ENCODE data around the gene CCDC33.

Gene CCDC33

DNA sequence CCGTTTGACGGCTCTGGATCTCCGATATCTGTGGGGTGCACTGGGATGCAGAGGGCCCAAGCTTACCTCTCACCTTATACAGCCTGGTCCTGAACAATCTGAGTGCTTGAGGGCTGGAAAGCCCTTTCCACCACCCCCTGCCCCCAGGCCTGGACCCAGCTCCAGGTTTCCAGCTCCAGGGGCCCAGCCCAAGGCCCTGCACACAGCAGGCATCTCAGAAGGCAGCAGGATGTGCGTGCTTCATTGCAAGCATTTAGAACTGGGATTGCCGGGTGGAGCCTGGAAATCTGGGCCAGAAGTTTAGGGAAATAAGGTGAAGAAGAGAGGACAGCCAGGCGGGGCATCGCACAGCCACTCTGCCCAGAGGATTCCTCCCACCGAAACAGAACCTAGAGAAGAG, 25.6 kb downstream of the CCDC33 start:
- no peak overlapping the region for H3K4me3 ChIP-seq
- H3K4me1 ChIP-seq = no peaks in the 10 kb centered on the region
- TF ChIP-seq, protein P1, sequence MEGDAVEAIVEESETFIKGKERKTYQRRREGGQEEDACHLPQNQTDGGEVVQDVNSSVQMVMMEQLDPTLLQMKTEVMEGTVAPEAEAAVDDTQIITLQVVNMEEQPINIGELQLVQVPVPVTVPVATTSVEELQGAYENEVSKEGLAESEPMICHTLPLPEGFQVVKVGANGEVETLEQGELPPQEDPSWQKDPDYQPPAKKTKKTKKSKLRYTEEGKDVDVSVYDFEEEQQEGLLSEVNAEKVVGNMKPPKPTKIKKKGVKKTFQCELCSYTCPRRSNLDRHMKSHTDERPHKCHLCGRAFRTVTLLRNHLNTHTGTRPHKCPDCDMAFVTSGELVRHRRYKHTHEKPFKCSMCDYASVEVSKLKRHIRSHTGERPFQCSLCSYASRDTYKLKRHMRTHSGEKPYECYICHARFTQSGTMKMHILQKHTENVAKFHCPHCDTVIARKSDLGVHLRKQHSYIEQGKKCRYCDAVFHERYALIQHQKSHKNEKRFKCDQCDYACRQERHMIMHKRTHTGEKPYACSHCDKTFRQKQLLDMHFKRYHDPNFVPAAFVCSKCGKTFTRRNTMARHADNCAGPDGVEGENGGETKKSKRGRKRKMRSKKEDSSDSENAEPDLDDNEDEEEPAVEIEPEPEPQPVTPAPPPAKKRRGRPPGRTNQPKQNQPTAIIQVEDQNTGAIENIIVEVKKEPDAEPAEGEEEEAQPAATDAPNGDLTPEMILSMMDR (IDR thresholded peaks at IDR 0.05) = no peak
- H3K9me3 ChIP-seq = no peaks in the 10 kb centered on the region
- no peak overlapping the region for H3K27ac ChIP-seq
- H3K27me3 ChIP-seq = peaks cover 0 to 81% of the 10 kb centered on the region in 2 donors
- intact Hi-C loops (cut with DNase I; ENCODE audit: low total_unique reads) = no loop called here
- DNase-seq = no peak
- no peaks in the 10 kb centered on the region for H3K36me3 ChIP-seq

DNA sequence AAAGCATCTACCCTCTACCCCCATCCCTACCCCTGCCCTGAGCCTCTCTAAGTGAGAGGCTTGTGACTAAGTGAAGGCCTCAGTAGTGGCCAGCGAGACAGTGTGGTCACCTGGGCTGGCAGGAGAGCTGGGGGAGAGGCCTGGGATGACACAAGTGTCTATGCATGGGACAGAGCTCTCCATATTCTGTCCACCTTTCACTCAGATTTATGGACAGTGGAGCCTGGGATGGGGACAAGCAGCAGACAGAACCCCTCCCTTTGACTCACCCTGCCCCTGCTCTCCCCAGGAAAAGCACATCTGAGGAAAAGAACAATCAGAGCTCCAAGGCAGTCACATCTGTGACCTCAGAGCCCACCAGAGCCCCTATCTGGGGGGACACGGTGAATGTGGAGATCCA, 26.0 kb downstream of the CCDC33 start:
- no peak overlapping the region for H3K4me3 ChIP-seq
- no peak overlapping the region for H3K27ac ChIP-seq
- intact Hi-C loops (cut with DNase I; ENCODE audit: low total_unique reads) = no loop called here
- DNase-seq = no peak
- peaks cover 0 to 81% of the 10 kb centered on the region in 2 donors for H3K27me3 ChIP-seq
- H3K4me1 ChIP-seq = no peaks in the 10 kb centered on the region
- H3K9me3 ChIP-seq = no peaks in the 10 kb centered on the region
- H3K36me3 ChIP-seq = no peaks in the 10 kb centered on the region
- TF ChIP-seq, protein P1 (IDR thresholded peaks at IDR 0.05) = no peak

DNA sequence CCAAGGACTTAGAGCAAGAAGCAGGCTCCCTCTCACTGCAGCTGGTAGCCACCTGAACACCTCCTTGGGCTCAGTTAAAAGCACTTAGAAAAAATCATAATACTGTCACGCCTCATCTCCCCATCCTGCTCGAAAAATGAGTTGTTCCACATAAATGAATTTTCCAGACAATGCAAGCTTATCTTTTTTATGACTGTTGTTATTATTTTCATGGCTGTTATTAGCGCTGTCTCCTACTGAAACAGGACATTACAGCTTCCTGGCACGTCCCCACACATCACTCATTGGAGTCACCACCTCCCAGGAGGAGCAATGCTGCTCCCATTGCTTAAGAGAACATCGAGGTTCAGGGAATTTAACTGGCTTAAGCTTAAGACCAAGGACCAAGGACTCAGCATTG, 26.5 kb downstream of the CCDC33 start:
- intact Hi-C loops (cut with DNase I; ENCODE audit: low total_unique reads) = no loop called here
- DNase-seq = no peak
- H3K9me3 ChIP-seq = no peaks in the 10 kb centered on the region
- H3K27ac ChIP-seq = no peak overlapping the region
- no peaks in the 10 kb centered on the region for H3K36me3 ChIP-seq
- TF ChIP-seq, protein P1 (IDR thresholded peaks at IDR 0.05) = no peak
- H3K27me3 ChIP-seq = peaks cover 0 to 82% of the 10 kb centered on the region in 2 donors
- no peak overlapping the region for H3K4me3 ChIP-seq
- no peaks in the 10 kb centered on the region for H3K4me1 ChIP-seq

DNA sequence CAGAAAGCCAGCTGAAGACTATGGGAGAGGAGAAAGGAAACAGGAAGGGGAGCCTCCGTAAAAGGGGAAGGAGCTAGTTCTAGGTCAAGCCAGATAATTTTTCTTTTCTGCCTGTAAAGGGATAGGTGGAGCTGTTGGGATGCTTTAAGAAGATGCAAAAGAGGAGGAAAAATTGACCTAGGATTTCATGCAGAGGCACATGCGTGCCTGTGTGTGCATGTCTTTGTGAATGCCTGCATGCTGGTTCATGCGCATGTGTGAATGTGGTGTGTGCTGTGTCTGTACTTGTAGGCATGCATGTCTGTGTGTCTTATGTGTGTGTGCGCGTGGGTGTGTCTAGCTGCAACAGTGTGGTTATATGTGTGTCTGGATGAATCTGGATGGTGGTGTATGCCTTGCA, 27.3 kb downstream of the CCDC33 start:
- no peak for DNase-seq
- no peak overlapping the region for H3K27ac ChIP-seq
- TF ChIP-seq, protein P1 (IDR thresholded peaks at IDR 0.05) = no peak
- H3K4me1 ChIP-seq = no peaks in the 10 kb centered on the region
- intact Hi-C loops (cut with DNase I; ENCODE audit: low total_unique reads) = no loop called here
- peaks cover 0 to 83% of the 10 kb centered on the region in 2 donors for H3K27me3 ChIP-seq
- no peaks in the 10 kb centered on the region for H3K9me3 ChIP-seq
- H3K4me3 ChIP-seq = no peak overlapping the region
- H3K36me3 ChIP-seq = no peaks in the 10 kb centered on the region

DNA sequence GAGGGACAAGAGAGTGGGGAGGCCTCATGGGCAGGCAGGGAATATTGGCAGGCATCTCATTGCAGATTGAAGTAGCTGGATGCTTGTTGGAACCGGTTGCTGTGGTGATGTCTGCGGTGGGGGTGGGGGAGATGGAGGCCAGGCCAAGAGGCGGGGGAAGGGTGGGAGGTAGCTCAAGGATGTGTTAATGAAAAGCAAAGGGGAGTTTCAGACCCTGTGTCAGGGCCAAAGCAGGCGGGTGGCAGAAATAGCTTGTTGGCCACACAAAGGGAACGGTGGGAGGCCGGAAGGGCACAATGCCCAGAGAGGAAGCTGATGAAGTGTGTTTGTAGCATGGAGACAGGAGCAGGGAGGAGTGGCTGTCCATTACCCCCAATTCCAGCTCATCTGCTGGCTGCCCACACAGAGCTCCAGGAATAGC, 28.0 kb downstream of the CCDC33 start:
- Histone ChIP-seq H3K36me3 (no peaks in the 10 kb centered on the region), H3K27ac (no peak overlapping the region), H3K27me3 (peaks cover 0 to 84% of the 10 kb centered on the region in 2 donors), H3K9me3 (no peaks in the 10 kb centered on the region), H3K4me3 (no peak overlapping the region), H3K4me1 (no peaks in the 10 kb centered on the region)
- intact Hi-C loops (cut with DNase I; ENCODE audit: low total_unique reads) = no loop called here
- TF ChIP-seq, protein P1 (IDR thresholded peaks at IDR 0.05) = no peak
- DNase-seq = no peak

DNA sequence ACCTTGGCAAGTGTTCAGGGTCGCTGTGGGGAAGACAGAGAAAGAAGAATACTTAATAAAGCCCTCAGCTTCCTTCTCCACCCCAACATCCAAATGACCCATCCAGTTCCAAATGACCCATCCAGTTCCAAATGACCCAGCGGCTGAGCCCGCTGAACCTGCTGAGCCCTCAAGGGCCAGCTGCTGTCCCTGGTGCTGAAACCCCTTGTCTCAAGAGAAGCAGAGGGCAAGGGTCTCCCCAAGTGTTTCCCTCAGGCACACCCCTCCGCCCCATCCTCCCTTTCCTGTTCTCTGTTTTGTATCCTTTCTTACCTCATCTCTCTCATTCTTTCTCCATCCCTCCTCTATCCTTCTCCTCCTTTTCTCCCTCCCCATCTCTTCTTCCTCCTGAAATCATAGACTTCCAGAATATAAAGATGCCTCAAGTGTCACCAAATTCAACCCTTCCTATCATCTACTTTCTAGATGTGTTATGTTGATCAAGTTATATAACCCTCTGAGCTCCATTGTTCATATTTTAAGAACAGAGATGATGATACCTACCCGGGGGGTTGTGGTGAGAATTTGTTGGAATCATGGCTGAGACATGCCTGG, 29.0 kb downstream of the CCDC33 start:
- intact Hi-C loops (cut with DNase I; ENCODE audit: low total_unique reads) = no loop called here
- TF ChIP-seq, protein P1 (IDR thresholded peaks at IDR 0.05) = no peak
- Histone ChIP-seq H3K27me3 (peaks cover 0 to 84% of the 10 kb centered on the region in 2 donors), H3K4me3 (no peak overlapping the region), H3K9me3 (no peaks in the 10 kb centered on the region), H3K4me1 (no peaks in the 10 kb centered on the region), H3K36me3 (no peaks in the 10 kb centered on the region), H3K27ac (no peak overlapping the region)
- no peak for DNase-seq

Data from tibial artery (tissue), 4 donors.